ENCODE results near the gene NDRG3.
"Not testable (repeated sequence)": the region's sequence is repeated elsewhere in the genome, so short reads cannot be mapped to it uniquely, and the experiment has no call there.

Gene NDRG3

DNA sequence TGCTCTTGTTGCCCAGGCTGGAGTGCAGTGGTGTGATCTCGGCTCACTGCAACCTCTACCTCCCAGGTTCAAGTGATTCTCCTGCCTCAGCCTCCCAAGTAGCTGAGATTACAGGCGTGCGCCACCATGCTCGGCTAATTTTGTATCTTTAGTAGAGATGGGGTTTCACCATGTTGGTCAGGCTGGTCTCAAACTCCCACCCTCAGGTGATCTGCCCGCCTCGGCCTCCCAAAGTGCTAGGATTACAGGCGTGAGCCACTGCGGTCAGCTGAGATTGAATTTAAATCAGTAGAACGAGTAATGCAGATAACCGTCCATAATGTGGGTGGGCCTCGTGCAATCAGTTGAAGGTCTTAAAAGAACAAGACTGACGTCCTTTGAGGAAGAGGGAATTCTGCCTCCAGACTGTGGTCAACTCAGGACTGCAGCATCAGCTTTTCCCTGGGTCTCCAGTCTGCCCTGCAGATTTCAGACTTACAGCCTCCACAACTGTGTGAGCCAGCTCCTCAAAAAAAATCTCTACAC is 107.0 kb downstream of the NDRG3 start:
- not testable (repeated sequence) for DNase-seq

DNA sequence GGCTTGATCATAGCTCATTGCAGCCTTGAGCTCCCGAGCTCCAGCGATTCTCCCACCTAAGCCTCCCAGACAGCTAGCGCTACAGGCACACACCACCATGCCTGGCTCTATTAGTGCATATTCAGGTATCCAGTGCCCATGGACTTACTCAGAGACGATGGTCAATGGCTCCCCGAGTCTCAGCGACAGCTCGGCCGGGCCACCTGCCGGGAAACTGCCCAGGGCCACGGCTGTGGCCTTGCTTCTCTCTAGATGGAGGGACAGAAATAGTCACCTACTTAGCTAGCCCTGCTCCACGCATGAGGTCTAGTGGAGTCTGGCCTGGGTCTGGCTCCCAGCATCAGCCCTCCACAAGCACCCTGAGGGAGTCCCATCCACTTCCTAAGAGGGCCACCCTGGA is 111.5 kb downstream of the NDRG3 start:
- DNase-seq: no peak

DNA sequence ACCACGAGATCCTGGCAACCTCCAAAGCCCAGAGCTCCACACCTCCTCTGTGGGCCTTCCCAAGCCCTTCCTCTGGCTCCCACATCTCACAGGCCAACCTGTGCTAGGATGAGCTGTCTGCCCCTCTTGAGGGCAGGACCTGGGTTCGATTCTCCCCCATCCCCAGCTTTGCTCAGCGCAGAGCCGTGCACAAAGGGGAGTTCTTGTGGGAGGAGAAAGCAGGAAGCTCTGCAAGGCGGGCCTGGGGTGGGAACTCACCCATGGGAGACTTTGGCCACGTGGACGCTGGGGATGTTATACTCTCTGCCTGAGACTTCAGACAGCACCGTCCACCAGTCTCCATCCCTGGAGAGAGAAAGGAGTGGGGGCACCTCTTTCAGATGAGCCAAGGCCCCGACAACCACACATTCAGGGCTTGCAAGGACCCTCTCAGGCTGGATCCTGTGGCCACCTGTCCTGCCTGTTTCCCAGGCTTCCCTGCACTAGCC is 112.6 kb downstream of the NDRG3 start:
- DNase-seq: no peak

DNA sequence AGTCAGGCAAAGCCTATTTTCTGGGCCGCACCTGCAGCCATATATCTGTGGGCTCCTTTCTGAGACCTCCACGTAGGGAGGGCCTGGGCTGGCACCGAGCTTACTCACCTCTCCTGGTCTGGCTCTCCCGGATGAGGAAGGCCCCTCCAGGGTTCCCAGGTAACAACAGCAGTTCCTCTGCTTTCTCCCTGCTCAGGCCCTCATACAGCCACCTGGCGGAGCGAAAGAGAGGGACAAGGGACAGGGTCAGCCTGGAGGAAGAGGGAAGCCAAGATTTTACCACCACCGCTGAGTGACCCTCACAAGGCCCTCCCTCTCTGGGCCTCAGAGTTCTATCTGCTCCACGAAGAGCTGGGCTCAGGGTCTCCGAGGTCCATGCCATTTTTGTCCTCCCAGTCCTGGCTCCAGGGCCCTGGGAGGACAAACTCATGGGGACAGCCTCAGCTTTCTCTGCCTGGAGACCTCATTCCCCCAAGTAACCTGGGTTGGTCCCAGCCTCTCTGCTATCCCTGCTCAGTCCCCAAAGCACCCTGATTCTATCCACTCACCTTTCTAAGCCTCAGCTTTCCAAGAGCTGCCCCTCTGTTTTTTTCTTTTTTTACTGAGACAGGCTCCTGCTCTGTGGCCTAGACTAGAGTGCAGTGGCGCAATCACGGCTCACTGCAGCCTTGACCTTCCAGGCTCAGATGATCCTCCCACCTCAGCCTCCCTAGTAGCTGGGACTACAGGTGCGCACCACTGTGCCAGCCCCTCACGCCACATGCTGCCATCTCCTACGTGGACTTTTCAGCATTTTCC is 113.2 kb downstream of the NDRG3 start:
- DNase-seq: no peak

DNA sequence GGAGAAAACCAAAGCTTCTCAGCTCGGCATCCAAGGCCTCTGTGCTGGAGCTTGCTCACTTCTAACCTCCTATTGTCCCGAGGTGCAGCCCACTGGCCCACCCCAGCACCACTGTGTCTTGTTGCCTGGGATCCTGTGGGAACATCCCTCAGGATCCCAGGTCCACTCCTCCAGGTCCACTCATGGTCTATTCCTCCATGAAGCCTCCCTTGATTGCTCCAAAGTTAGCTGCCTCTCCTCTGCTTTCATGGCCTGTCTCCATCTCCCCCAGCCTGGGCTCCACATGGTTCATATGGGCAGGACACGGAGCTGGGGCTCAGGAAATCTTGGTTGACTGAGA is 113.8 kb downstream of the NDRG3 start:
- DNase-seq: no peak

DNA sequence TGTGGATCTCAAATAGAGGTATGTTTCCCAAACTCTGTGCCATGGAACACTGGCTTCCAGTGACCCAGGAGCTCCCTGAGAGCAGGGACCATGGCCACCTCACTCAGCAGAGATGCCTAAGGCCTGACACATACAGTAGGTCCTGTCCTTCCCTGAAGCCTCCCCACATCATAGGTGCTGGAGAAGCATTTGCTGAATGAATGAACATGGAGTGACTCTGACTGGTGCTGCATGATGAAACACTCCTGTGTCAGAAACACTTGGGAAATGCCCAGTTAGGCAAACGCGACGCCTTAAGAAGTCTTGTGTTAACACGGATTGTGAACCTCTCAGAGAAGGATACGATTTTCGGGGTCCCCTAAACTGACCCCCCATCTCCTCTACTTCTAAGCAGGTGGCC is 114.2 kb downstream of the NDRG3 start:
- DNase-seq: no peak

DNA sequence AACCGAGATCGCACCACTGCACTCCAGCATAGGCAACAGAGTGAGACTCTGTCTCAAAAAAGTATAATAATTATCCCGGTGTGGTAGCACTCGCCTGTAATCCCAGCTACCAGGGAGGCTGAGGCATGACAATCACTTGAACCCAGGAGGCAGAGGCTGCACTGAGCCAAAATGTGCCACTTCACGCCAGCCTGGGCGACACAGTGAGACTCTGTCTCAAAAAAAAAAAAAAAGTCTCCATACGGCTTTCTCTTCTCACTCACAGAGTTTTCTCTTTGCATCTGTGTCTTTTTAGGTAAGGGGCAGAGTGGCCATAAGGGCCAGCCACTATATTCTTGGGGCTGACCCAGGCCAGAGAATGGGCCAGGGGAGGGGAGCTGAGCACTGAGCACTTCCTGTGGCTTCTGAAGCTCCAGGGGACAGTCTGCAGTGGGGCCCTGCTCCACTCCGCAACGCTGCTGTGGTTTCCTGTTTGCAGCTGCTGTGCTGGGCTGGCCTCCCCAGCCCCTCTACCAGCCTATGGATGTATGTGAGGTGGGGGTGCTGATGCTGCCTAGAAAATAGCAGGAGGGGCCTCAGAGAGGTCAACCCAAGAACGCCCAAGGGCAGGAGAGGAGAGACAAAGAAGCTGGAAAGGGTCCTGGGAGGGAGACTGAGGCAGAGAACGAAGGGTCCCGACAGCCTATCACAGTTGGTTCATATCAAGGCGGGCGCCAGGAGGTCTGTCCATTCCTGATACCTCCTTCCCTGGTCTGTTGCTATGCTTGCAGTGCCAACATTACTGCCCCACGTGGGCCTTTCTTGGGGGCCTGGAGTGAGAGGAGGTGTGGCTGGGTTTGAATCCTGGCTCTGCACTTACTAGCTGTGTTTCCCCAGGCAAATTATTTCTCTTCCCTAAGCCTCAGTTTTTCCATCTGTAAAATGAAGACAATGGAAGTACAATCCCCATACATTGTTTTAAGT is 115.9 kb downstream of the NDRG3 start:
- no peak for DNase-seq

DNA sequence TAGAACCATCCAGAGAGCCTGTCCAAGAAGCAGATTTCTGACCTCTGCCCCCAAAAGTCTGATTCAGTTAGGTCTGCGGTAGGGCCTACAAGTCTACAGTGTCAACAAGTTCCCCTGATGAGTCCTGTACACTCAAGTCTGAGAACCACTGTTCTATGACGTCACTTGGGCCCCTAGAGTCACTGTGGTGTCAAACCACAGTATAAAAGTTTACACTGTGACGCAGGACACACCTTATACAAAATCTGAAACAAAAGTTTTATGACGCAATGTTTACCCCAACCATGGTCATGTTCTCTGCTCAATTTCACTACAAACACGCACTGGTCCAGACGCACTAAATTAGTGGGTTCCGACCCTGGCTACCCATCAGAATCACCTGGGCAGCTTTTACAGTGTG is 117.8 kb downstream of the NDRG3 start:
- no peak for DNase-seq

DNA sequence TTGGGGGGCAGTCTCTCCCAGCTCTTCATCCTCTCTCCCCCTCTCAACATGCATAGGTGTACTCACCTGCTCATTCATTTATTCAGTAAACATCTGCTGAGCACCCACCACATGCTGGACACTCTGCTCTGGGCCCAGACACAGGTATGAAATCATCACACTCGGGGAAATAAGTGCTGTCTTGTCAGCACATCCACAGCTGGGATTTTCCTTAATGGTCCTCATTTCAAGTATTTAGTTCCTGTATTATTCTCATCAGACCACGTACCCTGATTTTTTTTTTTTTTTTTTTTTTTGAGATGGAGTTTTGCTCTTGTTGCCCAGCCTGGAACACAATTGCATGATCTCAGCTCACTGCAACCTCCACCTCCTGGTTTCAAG is 121.0 kb downstream of the NDRG3 start:
- no peak for DNase-seq

DNA sequence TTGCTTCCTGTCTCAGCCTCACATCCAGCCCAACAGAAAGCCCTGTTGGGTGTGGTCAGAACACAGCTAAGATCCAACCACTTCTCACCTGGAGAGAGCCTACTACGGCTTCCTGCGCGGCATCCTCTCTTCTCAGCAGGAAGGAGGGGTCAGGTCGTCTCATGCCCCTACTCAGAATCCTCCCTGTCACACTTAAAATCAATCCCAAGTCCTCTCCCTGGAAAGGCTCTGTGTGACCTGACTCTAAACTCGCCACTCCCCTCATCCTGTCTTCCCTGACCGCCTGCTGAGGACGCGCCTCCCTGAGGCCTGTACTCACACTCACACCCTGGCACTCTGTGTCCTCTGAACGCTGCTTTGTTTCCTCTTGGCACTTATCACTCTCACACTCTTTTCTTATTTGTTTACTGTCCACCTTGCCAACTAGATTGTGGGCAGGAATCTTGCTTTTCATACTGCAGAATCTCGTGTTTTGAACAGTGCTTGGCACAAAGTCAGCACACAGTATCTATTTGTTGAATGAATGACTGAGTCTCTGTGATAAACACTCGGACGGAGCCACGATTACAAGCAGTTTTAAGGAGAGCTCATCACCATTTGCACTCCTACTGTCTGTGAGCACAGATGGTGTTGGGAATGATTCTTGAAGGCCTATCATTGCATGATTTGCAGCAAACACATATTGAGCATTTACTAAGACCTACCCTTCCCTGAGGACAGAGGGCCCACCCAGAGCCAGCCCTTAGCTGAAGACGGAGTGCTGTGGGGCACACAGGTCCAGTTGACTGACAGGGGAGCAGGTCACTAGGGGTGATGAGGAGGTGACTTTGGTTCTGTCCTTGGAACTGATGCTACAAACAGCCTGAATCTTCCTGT is 121.6 kb downstream of the NDRG3 start:
- DNase-seq: no peak

DNA sequence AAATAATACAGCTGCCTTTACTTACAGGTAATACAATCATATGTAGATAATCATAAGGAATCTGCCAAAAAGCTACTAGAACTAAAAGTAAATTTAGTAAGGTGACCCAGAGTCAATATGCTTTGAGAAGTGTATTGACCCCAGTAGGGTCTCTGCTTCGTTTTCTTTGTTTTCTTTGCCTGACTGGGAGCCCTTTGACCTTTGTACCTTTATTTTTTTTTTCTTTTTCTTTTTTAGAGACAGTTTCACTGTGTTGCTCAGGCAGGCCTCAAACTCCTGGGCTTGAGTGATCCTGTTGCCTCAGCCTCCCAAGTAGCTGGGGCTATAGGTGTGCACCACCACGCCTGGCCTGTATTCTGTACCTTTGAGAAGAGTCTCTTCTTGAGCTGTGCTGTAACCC is 122.4 kb downstream of the NDRG3 start:
- DNase-seq: no peak

DNA sequence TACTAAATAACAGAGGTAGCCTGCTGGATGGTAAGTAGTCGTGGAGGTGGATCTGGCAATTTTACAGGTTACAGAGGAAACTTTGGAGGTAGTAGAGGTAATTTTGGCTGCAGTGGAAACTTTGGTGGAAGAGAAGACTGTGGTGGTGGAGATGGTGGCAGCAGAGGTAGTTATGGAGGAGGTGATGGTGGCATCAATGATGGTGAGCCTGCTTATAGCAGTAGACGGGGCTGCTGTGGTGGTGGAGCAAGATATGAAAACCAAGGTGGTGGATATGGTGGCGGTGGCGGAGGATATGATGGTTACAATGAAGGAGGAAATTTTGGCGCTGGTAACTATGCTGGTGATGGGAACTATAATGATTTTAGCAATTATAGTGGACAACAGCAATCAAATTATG is 125.0 kb downstream of the NDRG3 start:
- no peak for DNase-seq

DNA sequence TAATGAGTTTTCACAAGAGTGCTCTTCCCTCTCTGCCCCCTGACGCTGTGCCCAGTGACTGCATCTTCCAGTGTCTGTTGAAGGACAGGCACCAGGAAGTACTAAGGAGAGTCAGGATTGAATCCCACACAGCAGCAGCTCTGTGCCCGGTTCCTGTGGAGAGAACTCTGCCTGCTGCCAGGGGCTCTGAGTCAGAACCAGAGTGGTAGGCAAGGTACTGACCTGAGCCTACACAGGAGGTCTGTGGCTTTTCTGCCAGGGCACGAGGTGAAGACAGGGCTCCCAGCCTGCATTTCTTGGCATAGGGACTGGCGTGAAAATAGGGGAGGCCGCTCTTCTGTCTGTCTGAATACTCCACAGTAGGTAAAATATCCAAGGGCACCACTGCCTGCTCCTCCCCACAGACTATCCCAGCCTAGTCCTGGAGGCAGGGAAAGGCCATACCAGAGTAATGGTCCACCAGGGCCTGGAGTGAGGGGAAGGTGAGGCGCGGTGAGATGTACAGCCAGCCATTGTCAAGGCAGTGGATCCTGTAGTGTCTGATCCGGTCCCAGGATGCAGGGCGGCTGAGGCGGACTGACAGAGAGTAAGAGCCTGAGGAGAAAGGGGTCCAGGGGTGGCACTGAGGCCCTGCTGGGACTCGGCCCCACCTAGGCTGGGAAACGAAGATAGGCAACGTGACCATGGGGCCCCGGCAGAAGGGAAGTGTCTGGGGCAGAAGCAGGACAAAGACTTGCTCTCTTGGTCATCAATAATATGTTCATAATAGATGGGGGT is 130.9 kb downstream of the NDRG3 start:
- DNase-seq: no peak

DNA sequence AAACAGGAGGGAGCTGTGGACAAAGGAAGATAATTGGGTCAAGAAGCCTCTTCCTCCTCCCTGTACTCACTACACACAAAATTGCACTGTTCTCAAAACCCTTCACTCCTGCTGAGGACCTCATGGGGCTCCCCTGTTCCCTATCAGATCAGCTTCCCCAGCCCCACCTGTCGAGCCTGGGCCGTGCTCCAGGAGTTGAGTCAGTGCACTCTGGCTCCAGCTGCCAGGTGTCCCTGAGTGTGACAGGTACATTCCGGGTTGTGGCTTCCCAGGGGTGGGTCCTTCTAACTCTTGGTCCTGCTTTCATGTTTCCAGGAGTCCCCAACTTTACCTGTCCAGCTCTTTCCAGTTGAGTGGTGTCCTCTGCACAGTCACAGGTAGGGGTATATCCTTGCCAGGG is 131.9 kb downstream of the NDRG3 start:
- no peak for DNase-seq

DNA sequence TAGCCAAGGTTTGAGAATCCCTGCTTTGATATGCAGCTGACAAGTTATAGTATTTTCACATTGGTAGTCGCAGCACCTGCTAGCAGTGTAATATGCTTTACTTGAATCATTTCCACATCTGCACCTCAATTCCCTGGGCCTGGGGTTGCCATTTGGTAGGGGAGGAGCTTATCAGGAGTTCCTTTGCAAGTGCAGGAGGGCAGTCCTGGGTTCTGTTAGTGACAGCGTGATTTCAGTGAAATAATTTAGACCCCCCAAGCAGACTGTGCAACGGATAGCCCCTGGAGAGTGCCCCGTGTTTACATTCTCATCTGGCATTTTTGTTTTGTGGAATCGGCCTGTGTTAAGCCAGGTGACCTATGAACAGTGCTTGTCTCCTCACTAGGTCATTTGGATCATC is 134.3 kb downstream of the NDRG3 start:
- no peak for DNase-seq

DNA sequence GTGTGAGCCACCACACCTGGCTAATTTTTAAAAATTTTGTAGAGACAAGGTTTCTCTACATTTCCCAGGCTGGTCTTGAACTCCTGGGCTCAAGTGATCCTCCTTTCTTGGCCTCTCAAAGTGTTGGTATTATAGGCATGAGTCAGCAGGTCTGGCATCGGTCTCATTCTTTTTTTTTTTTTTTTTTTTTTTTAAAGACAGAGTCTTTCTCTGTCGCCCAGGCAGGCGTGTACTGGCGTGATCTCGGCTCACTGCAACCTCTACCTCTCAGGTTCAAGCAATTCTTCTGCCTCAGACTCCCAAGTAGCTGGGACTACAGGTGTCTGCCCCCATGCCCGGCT is 137.5 kb downstream of the NDRG3 start:
- DNase-seq: not testable (repeated sequence)

DNA sequence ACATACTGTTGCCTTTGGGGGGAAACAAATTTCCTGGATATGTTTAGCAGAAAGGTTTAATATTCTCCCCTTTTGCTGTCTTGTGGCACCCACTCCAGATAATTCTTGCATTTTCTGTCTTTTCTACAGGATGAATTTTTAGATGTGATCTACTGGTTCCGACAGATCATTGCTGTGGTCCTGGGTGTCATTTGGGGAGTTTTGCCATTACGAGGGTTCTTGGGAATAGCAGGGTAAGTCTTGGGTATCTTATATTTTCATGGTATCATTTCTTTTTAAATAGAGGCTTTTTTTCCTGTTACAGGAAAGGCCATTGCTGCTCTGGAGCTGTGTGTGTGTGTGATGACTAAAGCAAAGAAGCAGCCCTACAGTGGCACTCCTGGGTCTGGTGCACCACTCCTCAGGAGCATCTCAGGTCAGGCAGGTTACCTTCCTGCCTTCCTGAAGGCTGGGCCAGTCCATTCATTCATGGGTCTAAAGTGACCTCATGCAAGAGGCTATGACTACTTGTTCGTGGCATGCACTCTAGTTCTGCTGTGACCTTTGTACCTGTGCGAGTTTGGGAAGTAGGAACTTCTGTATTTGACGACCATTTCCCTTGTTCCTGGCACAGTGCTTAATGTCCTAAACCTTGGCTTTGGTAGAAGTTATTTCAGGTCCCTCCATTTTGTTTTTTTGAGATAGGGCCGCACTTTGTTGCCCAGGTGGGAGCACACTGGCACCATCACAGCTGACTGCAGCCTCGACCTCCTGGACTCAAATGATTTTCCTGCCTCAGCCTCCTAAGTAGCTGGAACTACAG is 138.1 kb downstream of the NDRG3 start:
- DNase-seq: no peak

DNA sequence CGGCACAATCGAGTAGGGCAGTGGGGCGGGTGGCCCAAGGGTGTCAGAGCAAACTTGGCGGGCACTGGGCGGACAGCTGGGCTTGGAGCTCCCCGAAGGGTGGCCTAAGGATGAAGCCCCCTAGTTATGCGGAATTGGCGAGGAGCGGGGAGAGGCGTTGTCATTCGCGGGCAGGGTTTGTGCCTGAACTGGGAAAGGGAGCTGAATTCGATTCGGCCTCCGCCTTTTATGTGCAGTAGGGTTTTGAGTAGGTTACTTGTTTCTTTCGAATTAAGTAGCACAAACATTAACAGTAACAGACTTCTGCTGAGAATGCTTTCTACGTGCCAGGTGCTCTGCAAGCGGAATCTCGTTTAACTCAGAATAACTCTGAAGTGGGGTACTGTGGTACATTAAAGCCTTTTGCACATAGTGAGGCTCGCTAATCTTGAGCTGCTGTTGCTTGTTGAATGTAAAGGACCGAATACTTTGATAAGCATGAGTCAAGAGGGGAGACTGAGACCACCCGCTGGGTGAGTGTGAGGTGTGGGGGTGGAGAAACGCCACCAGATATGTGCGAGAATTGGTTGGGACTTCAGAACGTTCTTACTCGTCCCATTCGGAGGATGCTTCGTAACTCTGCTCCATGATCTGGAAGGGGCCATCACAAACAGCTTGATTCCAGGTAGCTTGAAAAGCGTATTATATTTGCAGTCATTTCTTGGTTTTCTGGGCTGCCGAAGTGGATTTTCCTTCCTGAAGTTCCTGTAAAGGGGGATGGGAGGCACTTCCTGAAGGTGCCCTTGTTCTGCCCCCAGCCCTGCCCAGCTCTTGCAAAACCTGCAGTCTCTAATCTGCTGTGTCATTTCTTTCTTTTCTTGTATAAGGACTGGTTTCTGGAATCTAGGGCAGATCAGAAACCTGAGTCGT is 139.5 kb downstream of the NDRG3 start:
- DNase-seq: peak in 1 of 2 experiments; percentile 16

DNA sequence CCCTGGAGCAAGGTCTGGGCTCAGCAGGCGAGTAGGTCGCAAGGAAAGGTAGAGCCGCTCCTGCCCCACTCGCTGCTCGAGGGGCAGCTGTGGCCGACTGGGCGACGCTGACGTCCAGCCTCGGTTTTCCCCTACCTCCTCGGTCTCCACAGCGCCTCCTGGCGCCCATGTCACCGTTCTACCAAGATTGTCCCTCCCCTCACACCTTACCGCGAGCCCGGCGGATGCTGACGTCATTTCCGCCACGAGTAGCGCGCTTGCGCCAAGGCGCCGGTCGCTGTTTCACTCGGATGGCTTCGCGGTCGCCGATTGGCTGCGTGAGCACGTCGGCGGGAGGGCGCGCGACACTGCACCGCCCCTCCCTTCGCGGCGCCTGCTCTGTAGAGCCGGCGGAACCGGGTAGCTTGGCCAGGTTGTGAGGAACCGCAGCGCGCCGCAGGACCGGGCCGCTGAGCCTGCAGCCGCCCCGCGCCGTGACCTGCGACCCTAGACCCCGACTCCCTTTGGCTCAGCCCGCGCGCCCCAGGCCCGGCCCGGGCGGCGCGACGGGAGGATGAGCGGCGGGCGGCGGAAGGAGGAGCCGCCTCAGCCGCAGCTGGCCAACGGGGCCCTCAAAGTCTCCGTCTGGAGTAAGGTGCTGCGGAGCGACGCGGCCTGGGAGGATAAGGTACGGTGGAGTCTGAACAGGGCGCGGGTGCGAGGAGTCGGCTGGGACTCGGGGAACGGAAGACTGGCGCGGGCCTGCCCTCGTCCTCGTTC is 140.3 kb downstream of the NDRG3 start, which contains the start of gene RAB5IF:
RAB5IF (plus strand) TSS at position 381 of the 759 bp plus-strand sequence; CDS start at position 554, 173 bp downstream.
- peak; percentile 96 to 100 for DNase-seq

Measured in NCI-H446 (cell line).